AG10803 (cell line): ENCODE data around the gene ERN1.
A peak's percentile ranks its signal among the peaks of the same experiment; 100 is the strongest.
"Not testable (repeated sequence)": the region's sequence is repeated elsewhere in the genome, so short reads cannot be mapped to it uniquely, and the experiment has no call there.

ENCODE experiments used
- DNase-seq: peaks from one replicate; pipeline ENCODE4 v3.0.0; 2010; ENCODE audit warnings: low read depth
- H3K4me3 ChIP-seq: 2 replicates; pipeline ENCODE4 v1.5.1; 2011; ENCODE audit warnings: mild to moderate bottlenecking, low read length, control low read depth
- CTCF ChIP-seq: conservative IDR thresholded peaks from 2 replicates; pipeline ENCODE4 v1.5.1; 2011; ENCODE audit warnings: mild to moderate bottlenecking, low read length, control low read depth, inconsistent platforms

The ERN1 gene

GRCh38 chr17:64129765-64130558 lies at the start of gene ERN1:
Gene ERN1, minus strand, starts transcription at chr17:64130144. Its CDS starts 115 bp downstream, at chr17:64130029.
- H3K4me3 ChIP-seq: peak within 1 kb of the TSS; percentile 74
- no peak for TF ChIP-seq CTCF
- DNase-seq: peak; percentile 95

- H3K4me3 ChIP-seq, DNase-seq: not testable (repeated sequence)
Measured at GRCh38 chr17:64179024-64179423, 49.1 kb upstream of the ERN1 start.

GRCh38 chr17:64178011-64178825 lies 48.3 kb upstream of the ERN1 start:
- peak; percentile 27 for DNase-seq
- no peak overlapping the region for H3K4me3 ChIP-seq
- TF ChIP-seq CTCF: no peak

GRCh38 chr17:64177311-64178010 lies 47.5 kb upstream of the ERN1 start:
- H3K4me3 ChIP-seq: no peak overlapping the region
- TF ChIP-seq CTCF: no peak
- no peak for DNase-seq

DNA sequence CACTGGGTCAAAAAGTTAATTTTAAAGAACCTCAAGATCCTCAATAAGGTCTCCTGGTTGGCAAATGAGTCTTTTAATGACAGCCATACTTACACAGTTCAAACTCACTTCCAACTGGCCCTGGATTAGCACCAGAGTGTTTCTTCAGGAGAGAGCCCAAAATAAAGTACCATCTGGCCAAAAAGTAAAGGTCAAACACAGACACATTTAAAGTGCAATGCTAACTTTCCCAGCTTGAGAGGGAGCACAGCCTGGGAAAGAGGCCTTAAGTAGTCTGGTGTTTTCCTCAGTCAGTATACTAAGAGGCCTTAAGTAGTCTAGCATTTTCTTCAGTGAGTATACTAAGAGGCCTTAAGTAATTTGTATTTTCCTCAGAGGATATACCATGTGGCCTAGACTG lies 46.6 kb upstream of the ERN1 start:
- no peak for DNase-seq
- H3K4me3 ChIP-seq: no peak overlapping the region
- no peak for TF ChIP-seq CTCF

DNA sequence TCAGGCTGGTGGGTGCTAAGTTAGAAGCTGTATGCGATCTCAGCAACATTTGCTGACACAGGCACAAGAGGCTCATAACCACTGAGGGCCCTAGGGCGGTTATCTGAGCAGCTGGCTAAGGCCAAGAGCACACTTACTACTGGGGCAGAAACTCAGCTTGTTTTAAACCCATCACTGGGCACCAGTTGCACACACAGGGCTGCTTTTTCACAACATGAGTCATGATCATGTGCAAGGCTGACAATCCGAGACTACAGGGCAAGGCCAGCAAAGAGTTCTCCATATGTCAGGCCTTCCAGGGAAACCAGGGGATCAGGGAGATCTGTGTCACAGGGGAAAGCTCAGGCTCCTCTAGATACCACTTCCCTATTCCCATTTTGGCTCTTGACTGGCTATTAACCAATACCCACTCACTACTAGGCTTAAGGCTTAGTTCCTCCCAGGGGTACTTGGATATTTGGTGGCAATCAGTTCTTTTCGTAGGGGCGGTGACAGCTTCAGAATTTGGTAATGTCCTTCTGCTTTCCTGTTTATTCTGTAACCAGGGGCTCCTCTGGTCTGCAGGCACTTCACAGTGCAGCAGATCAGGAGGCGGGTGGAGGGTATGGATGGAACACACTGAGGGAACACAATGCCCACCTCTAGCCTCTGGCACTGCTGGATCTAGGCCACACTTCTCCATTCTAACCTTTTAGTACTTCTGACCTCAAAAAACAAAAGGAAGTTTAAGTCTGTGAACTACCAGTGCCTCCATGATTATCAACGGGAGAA lies 44.9 kb upstream of the ERN1 start:
- peak; percentile 66 for DNase-seq
- TF ChIP-seq CTCF: no peak
- H3K4me3 ChIP-seq: no peak overlapping the region

- TF ChIP-seq CTCF: no peak
- no peak overlapping the region for H3K4me3 ChIP-seq
- no peak for DNase-seq
Measured at GRCh38 chr17:64173646-64174045, 43.7 kb upstream of the ERN1 start.
